H1 (cell line): Measurements from ENCODE around the gene KRT34. TPM values are rescaled to one million over a fixed set of nuclear protein-coding genes. Genes with fewer than 3 reads are reported as not detected.
"Not testable (repeated sequence)": the region's sequence is repeated elsewhere in the genome, so short reads cannot be mapped to it uniquely, and the experiment has no call there.

Source experiments
- CTCF ChIA-PET: fragments of 300-600 bp; sonication (Branson Sonifier 250); formaldehyde crosslinking; loops from one replicate; lab custom pipeline; 2021; ENCODE audit not compliant: partially characterized antibody; lab: Charles Lee
- POLR2A ChIA-PET: fragments of 300-600 bp; sonication (Branson Sonifier 250); formaldehyde crosslinking; loops from one replicate; lab custom pipeline; 2021; ENCODE audit warnings: inconsistent platforms; ENCODE audit not compliant: partially characterized antibody; lab: Charles Lee
- DNase-seq, 2 experiments: peaks; one replicate each; pipeline versions ENCODE4 v3.0.0 to v3.0.0-alpha.2; 2010 to 2022; ENCODE audit warnings: low spot score in 2 of 2, low read depth in 1 of 2, mixed read lengths in 1 of 2
- FAIRE-seq: peaks from 2 replicates; lab custom pipeline; 2011; peaks lifted over from hg19 to GRCh38; lab: Jason Lieb, UNC
- H2AFZ ChIP-seq: 2 replicates; pipeline ENCODE4 v1.8.1; 2012; ENCODE audit warnings: low read length, inconsistent platforms
- H2AK5ac ChIP-seq: 2 replicates; pipeline ENCODE4 v1.6.1; 2013; ENCODE audit warnings: low read depth, low read length
- H2BK120ac ChIP-seq: replicated peaks from 2 replicates; pipeline ENCODE3; 2013; ENCODE audit warnings: low read depth, low read length, inconsistent platforms
- H2BK12ac ChIP-seq: 2 replicates; pipeline ENCODE4 v1.6.1; 2013; ENCODE audit warnings: low read depth, low read length
- H2BK15ac ChIP-seq: 2 replicates; pipeline ENCODE4 v1.6.1; 2013; ENCODE audit warnings: low read length
- H2BK20ac ChIP-seq: 2 replicates; pipeline ENCODE4 v1.6.1; 2013; ENCODE audit warnings: low read length
- H2BK5ac ChIP-seq: 2 replicates; pipeline ENCODE4 v1.6.1; 2013; ENCODE audit warnings: low read depth, low read length
- H3K14ac ChIP-seq: 2 replicates; pipeline ENCODE4 v1.6.1; 2013; ENCODE audit warnings: inconsistent platforms; ENCODE audit not compliant: insufficient read length
- H3K18ac ChIP-seq: 2 replicates; pipeline ENCODE4 v1.6.1; 2013; ENCODE audit warnings: low read length; ENCODE audit errors: extremely low read depth
- H3K23ac ChIP-seq: 2 replicates; pipeline ENCODE4 v1.6.1; 2013; ENCODE audit warnings: inconsistent platforms; ENCODE audit not compliant: insufficient read length
- H3K23me2 ChIP-seq: 2 replicates; pipeline ENCODE4 v1.6.1; 2013; ENCODE audit warnings: low read depth, low read length
- H3K27ac ChIP-seq: 2 replicates; pipeline ENCODE4 v1.6.1; 2011; ENCODE audit warnings: low read depth, low read length, inconsistent platforms
- H3K27me3 ChIP-seq, 4 experiments: replicated peaks in 1 of 4; 1 replicate in 1 of 4; 2 replicates in 3 of 4; pipeline versions ENCODE4 v1.6.1 to v1.8.1; 2011 to 2013; ENCODE audit warnings: low read length in 3 of 4, mild to moderate bottlenecking in 3 of 4, inconsistent platforms in 2 of 4, mixed read lengths in 2 of 4, moderate library complexity in 1 of 4; ENCODE audit not compliant: control insufficient read depth in 3 of 4, insufficient read depth in 3 of 4; ENCODE audit errors: extremely low read depth in 1 of 4
- H3K36me3 ChIP-seq, 4 experiments: 2 replicates each; pipeline versions ENCODE4 v1.6.1 to v1.8.1; 2011 to 2013; ENCODE audit warnings: mild to moderate bottlenecking in 4 of 4, low read length in 3 of 4, moderate library complexity in 2 of 4, control low read depth in 1 of 4, inconsistent platforms in 1 of 4; ENCODE audit not compliant: insufficient read depth in 4 of 4, control insufficient read depth in 2 of 4
- H3K4ac ChIP-seq: replicated peaks from 2 replicates; pipeline ENCODE3; 2013; ENCODE audit warnings: low read length, low read depth, mixed read lengths, inconsistent platforms; ENCODE audit not compliant: insufficient read length
- H3K4me1 ChIP-seq, 4 experiments: replicated peaks in 1 of 4; 1 replicate in 1 of 4; 2 replicates in 3 of 4; pipeline versions ENCODE4 v1.6.1 to v1.8.1; 2011 to 2013; ENCODE audit warnings: low read length in 3 of 4, inconsistent platforms in 2 of 4, mixed read lengths in 1 of 4; ENCODE audit not compliant: insufficient read depth in 4 of 4, control insufficient read depth in 3 of 4
- H3K4me2 ChIP-seq, 2 experiments: 2 replicates each; pipeline versions ENCODE4 v1.6.1 to v1.8.1; 2011 to 2013; ENCODE audit warnings: low read depth in 2 of 2, low read length in 2 of 2, control low read depth in 1 of 2, inconsistent platforms in 1 of 2, mild to moderate bottlenecking in 1 of 2; ENCODE audit not compliant: insufficient read depth in 1 of 2
- H3K4me3 ChIP-seq, 4 experiments: fragments of 200-600, 300-600 bp in 1 of 4; sonication (generic), shearing (Covaris generic), sonication (Bioruptor Twin) in 1 of 4; 2 replicates each; pipeline versions ENCODE4 v1.5.1 to v1.8.1; 2011 to 2016; ENCODE audit warnings: low read length in 4 of 4, low read depth in 3 of 4, control low read depth in 2 of 4, inconsistent platforms in 2 of 4, mild to moderate bottlenecking in 2 of 4, mixed read lengths in 1 of 4, moderate library complexity in 1 of 4; ENCODE audit not compliant: insufficient read depth in 2 of 4; ENCODE audit errors: extremely low read depth in 1 of 4
- H3K56ac ChIP-seq: replicated peaks from 2 replicates; pipeline ENCODE3; 2013; ENCODE audit warnings: low read depth, mild to moderate bottlenecking, mixed read lengths, low read length, inconsistent platforms; ENCODE audit not compliant: insufficient read length
- H3K79me1 ChIP-seq: 2 replicates; pipeline ENCODE4 v1.6.1; 2013; ENCODE audit warnings: low read depth, low read length, control low read depth
- H3K79me2 ChIP-seq, 2 experiments: 2 replicates each; pipeline versions ENCODE4 v1.6.1 to v1.8.1; 2012 to 2013; ENCODE audit warnings: low read length in 2 of 2, mild to moderate bottlenecking in 2 of 2, inconsistent platforms in 1 of 2; ENCODE audit not compliant: insufficient read depth in 2 of 2, control insufficient read depth in 1 of 2
- H3K9ac ChIP-seq, 4 experiments: replicated peaks in 1 of 4; 1 replicate in 1 of 4; 2 replicates in 3 of 4; pipeline versions ENCODE4 v1.6.1 to v1.8.1; 2011 to 2013; ENCODE audit warnings: low read depth in 3 of 4, low read length in 3 of 4, control low read depth in 2 of 4, mild to moderate bottlenecking in 2 of 4, moderate library complexity in 2 of 4, inconsistent platforms in 1 of 4; ENCODE audit errors: extremely low read depth in 1 of 4
- H3K9me3 ChIP-seq, 2 experiments: 2 replicates each; pipeline versions ENCODE4 v1.6.1 to v1.8.1; 2012 to 2013; ENCODE audit warnings: mild to moderate bottlenecking in 2 of 2, moderate library complexity in 2 of 2, control low read depth in 1 of 2, inconsistent platforms in 1 of 2, low read depth in 1 of 2, low read length in 1 of 2, mixed read lengths in 1 of 2; ENCODE audit not compliant: insufficient read depth in 2 of 2
- H4K20me1 ChIP-seq, 2 experiments: replicated peaks in 1 of 2; 2 replicates each; pipeline versions ENCODE3 to v1.8.1; 2011 to 2013; ENCODE audit warnings: inconsistent platforms in 2 of 2, low read length in 2 of 2, mild to moderate bottlenecking in 1 of 2; ENCODE audit not compliant: insufficient read depth in 2 of 2, control insufficient read depth in 1 of 2
- H4K5ac ChIP-seq: 2 replicates; pipeline ENCODE4 v1.6.1; 2013; ENCODE audit warnings: low read length, low read depth, mixed read lengths, inconsistent platforms; ENCODE audit not compliant: insufficient read length
- H4K8ac ChIP-seq: 2 replicates; pipeline ENCODE4 v1.8.0; 2013; ENCODE audit warnings: mild to moderate bottlenecking, moderate library complexity, low read length, inconsistent platforms; ENCODE audit not compliant: insufficient read depth; ENCODE audit errors: extremely low read depth
- H4K91ac ChIP-seq: replicated peaks from 2 replicates; pipeline ENCODE3; 2013; ENCODE audit warnings: low read length, mixed read lengths, inconsistent platforms; ENCODE audit not compliant: insufficient read length
- EP300 ChIP-seq, 2 experiments: IDR thresholded peaks; 1 replicate in 1 of 2; 2 replicates in 1 of 2; pipeline ENCODE4 v1.6.1; 2011 to 2012; ENCODE audit warnings: low read depth in 2 of 2, low read length in 2 of 2, mild to moderate bottlenecking in 2 of 2, borderline replicate concordance in 1 of 2, inconsistent platforms in 1 of 2, moderate library complexity in 1 of 2
- WGBS, 2 experiments: shearing (Covaris generic) in 1 of 2; methylation state at CpG; one replicate each; pipeline versions ENCODE4 v1.1.6 to v1.1.7; 2013 to 2015; ENCODE audit warnings: low lambda C conversion rate in 2 of 2, mixed read lengths in 2 of 2, inconsistent platforms in 1 of 2, low coverage in 1 of 2, missing lambda C conversion rate in 1 of 2; ENCODE audit not compliant: insufficient replicate concordance in 2 of 2, insufficient coverage in 1 of 2, insufficient read length in 1 of 2; ENCODE audit errors: extremely low coverage in 1 of 2, missing lambda C conversion rate in 1 of 2; 5-methylcytosine and 5-hydroxymethylcytosine counted together
- polyA plus RNA-seq, 7 experiments: library from polyadenylated mRNA; depleted of rRNA in 3 of 7; stranded (reverse) in 5 of 7; unstranded in 2 of 7; fragments of >200 nt in 5 of 7; fragments of 200-250 nt in 2 of 7; gene quantifications; 1 replicate in 5 of 7; 2 replicates in 1 of 7; 4 replicates in 1 of 7; pipeline versions ENCODE4 v1.2.1 to v1.2.3, GENCODE V29; 2011 to 2013; ENCODE audit warnings: missing spikeins in 2 of 7, mixed read lengths in 2 of 7
- total RNA-seq: library from RNA; stranded (reverse); fragmentation: NEBNext Ultra II Directional; extraction: Animal tissue kit (Norgen Biotek cat#: 25700); gene quantifications from 2 replicates; pipeline ENCODE4 v1.2.1, GENCODE V29; 2021
- TF ChIP-seq, protein P1 (sequence below), 3 experiments: IDR thresholded peaks; 1 replicate in 2 of 3; 2 replicates in 1 of 3; pipeline versions ENCODE4 v1.5.1 to v1.6.1; 2011; ENCODE audit warnings: low read length in 3 of 3, mild to moderate bottlenecking in 3 of 3, inconsistent platforms in 2 of 3, low read depth in 1 of 3, moderate library complexity in 1 of 3; ENCODE audit not compliant: insufficient read depth in 1 of 3; ENCODE audit errors: control extremely low read depth in 1 of 3

KRT34 gene
- total and polyA plus RNA-seq, 2 of the 8 experiments (the other 6 are each of a cell fraction or from before 2014, with no cell fraction given) = not detected

DNA sequence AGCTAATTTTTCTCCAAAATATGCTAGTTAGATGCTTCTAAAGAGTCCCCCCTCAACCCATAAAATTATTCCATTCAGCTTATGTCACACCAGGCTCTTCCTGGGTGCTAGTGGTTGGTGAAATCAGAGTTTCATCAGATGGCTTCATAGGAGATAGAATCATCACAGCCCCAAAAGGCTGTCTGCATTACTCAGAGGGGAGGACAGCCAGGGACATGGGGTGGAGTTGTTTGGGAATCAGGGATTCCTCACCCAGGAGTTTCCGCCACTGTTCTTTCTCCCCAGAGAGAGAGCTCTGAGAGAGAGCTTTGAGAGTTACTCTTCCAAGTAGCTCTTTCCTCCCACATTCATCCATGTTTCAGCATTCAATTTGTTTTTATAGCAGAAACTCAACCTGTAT lies 288 bp upstream of the KRT34 start (continued):
- no peak for TF ChIP-seq EP300 (IDR thresholded peaks at IDR 0.05; ENCODE audit: borderline replicate concordance in 1 of 2, low read depth in 2 of 2, low read length in 2 of 2)
- TF ChIP-seq, protein P1, sequence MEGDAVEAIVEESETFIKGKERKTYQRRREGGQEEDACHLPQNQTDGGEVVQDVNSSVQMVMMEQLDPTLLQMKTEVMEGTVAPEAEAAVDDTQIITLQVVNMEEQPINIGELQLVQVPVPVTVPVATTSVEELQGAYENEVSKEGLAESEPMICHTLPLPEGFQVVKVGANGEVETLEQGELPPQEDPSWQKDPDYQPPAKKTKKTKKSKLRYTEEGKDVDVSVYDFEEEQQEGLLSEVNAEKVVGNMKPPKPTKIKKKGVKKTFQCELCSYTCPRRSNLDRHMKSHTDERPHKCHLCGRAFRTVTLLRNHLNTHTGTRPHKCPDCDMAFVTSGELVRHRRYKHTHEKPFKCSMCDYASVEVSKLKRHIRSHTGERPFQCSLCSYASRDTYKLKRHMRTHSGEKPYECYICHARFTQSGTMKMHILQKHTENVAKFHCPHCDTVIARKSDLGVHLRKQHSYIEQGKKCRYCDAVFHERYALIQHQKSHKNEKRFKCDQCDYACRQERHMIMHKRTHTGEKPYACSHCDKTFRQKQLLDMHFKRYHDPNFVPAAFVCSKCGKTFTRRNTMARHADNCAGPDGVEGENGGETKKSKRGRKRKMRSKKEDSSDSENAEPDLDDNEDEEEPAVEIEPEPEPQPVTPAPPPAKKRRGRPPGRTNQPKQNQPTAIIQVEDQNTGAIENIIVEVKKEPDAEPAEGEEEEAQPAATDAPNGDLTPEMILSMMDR (IDR thresholded peaks at IDR 0.05; ENCODE audit: control extremely low read depth in 1 of 3, insufficient read depth in 1 of 3, low read depth in 1 of 3, low read length in 3 of 3) = no peak
- TF ChIP-seq, all 59 proteins: peak for 0

DNA sequence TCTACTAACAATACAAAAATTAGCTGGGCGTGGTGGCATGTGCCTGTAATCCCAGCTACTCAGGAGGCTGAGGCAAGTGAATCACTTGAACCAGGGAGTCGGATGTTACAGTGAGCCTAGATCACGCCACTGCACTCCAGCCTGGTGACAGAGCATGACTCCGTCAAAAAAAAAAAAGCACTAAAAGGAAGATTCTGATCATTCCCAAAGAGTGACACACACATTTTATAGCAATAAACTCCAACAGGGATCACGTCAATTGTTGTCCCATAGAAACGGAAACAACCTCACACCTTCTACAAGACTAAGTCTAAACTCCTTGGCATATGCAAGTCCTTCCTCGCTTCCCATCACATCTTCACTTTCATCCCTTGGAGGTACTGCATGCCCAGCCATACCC lies 2.0 kb downstream of the KRT34 start:
- H2BK15ac ChIP-seq, H4K20me1 ChIP-seq, H4K5ac ChIP-seq, H4K91ac ChIP-seq, H2BK12ac ChIP-seq, H3K56ac ChIP-seq, H3K4me3 ChIP-seq, H3K14ac ChIP-seq, H2AK5ac ChIP-seq, H3K4me2 ChIP-seq, H3K36me3 ChIP-seq, H2AFZ ChIP-seq, H3K27ac ChIP-seq, DNase-seq, H4K8ac ChIP-seq, H3K79me2 ChIP-seq, H3K23me2 ChIP-seq, H3K4me1 ChIP-seq, H2BK120ac ChIP-seq, H3K27me3 ChIP-seq, H3K4ac ChIP-seq, POLR2A ChIA-PET, H3K9ac ChIP-seq, H3K9me3 ChIP-seq, H3K23ac ChIP-seq, H2BK5ac ChIP-seq, H3K18ac ChIP-seq, H2BK20ac ChIP-seq, FAIRE-seq, H3K79me1 ChIP-seq: not testable (repeated sequence)
- CTCF ChIA-PET = interaction anchor here (0.6 to 1.4 kb wide), 2 partner anchors 41 to 882 kb away, joined by 3 read pairs; no protein-coding TSS in a partner anchor
- 83% methylated on average over 7 of the region's 7 CpGs; no CpG with 5 or more reads in 1 of the 2 experiments for WGBS, 2 experiments
